ENCODE results near the gene SPATA2. TPM values are rescaled to one million over a fixed set of nuclear protein-coding genes. Genes with fewer than 3 reads are reported as not detected.

The SPATA2 gene
- total and polyA plus RNA-seq, 2 of the 13 experiments (the other 11 are each of a cell fraction or from before 2014, with no cell fraction given), result 3.2 to 8.7 TPM

- TF ChIP-seq, protein P1, sequence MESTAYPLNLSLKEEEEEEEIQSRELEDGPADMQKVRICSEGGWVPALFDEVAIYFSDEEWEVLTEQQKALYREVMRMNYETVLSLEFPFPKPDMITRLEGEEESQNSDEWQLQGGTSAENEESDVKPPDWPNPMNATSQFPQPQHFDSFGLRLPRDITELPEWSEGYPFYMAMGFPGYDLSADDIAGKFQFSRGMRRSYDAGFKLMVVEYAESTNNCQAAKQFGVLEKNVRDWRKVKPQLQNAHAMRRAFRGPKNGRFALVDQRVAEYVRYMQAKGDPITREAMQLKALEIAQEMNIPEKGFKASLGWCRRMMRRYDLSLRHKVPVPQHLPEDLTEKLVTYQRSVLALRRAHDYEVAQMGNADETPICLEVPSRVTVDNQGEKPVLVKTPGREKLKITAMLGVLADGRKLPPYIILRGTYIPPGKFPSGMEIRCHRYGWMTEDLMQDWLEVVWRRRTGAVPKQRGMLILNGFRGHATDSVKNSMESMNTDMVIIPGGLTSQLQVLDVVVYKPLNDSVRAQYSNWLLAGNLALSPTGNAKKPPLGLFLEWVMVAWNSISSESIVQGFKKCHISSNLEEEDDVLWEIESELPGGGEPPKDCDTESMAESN (CRISPR knock-in tag; conservative IDR thresholded peaks at IDR 0.05), result no peak
- no peak for TF ChIP-seq CEBPZ (IDR thresholded peaks at IDR 0.05; ENCODE audit: low read length)
- TF ChIP-seq RARG (CRISPR knock-in tag; IDR thresholded peaks at IDR 0.05; ENCODE audit: low read depth), result no peak
- TF ChIP-seq, protein P2, sequence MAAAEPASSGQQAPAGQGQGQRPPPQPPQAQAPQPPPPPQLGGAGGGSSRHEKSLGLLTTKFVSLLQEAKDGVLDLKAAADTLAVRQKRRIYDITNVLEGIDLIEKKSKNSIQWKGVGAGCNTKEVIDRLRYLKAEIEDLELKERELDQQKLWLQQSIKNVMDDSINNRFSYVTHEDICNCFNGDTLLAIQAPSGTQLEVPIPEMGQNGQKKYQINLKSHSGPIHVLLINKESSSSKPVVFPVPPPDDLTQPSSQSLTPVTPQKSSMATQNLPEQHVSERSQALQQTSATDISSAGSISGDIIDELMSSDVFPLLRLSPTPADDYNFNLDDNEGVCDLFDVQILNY (CRISPR knock-in tag; conservative IDR thresholded peaks at IDR 0.05), result no peak
- TF ChIP-seq NCOA5 (CRISPR knock-in tag; IDR thresholded peaks at IDR 0.05), result no peak
- no peak for TF ChIP-seq EHMT2 (IDR thresholded peaks at IDR 0.05; ENCODE audit: borderline replicate concordance, low read depth, low read length)
- TF ChIP-seq SNAPC5 (CRISPR knock-in tag; IDR thresholded peaks at IDR 0.05; ENCODE audit: borderline replicate concordance), result no peak
- TF ChIP-seq ZNF878 (CRISPR knock-in tag; IDR thresholded peaks at IDR 0.05), result no peak
- TF ChIP-seq RARA (CRISPR knock-in tag; IDR thresholded peaks at IDR 0.05), result no peak
- TF ChIP-seq TGIF2 (CRISPR knock-in tag; IDR thresholded peaks at IDR 0.05), result no peak
- peak; percentile 48; the same call in 1 of the 2 replicates for TF ChIP-seq ARID3A (IDR thresholded peaks at IDR 0.05; ENCODE audit: low read depth, low read length)
- TF ChIP-seq, protein P3, sequence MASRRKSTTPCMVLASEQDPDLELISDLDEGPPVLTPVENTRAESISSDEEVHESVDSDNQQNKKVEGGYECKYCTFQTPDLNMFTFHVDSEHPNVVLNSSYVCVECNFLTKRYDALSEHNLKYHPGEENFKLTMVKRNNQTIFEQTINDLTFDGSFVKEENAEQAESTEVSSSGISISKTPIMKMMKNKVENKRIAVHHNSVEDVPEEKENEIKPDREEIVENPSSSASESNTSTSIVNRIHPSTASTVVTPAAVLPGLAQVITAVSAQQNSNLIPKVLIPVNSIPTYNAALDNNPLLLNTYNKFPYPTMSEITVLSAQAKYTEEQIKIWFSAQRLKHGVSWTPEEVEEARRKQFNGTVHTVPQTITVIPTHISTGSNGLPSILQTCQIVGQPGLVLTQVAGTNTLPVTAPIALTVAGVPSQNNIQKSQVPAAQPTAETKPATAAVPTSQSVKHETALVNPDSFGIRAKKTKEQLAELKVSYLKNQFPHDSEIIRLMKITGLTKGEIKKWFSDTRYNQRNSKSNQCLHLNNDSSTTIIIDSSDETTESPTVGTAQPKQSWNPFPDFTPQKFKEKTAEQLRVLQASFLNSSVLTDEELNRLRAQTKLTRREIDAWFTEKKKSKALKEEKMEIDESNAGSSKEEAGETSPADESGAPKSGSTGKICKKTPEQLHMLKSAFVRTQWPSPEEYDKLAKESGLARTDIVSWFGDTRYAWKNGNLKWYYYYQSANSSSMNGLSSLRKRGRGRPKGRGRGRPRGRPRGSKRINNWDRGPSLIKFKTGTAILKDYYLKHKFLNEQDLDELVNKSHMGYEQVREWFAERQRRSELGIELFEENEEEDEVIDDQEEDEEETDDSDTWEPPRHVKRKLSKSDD (CRISPR knock-in tag; IDR thresholded peaks at IDR 0.05; ENCODE audit: low read depth), result no peak
- TF ChIP-seq ZSCAN20 (CRISPR knock-in tag; IDR thresholded peaks at IDR 0.05; ENCODE audit: borderline replicate concordance), result no peak
- no peak for TF ChIP-seq ISL2 (CRISPR knock-in tag; IDR thresholded peaks at IDR 0.05)
- TF ChIP-seq, protein P4, sequence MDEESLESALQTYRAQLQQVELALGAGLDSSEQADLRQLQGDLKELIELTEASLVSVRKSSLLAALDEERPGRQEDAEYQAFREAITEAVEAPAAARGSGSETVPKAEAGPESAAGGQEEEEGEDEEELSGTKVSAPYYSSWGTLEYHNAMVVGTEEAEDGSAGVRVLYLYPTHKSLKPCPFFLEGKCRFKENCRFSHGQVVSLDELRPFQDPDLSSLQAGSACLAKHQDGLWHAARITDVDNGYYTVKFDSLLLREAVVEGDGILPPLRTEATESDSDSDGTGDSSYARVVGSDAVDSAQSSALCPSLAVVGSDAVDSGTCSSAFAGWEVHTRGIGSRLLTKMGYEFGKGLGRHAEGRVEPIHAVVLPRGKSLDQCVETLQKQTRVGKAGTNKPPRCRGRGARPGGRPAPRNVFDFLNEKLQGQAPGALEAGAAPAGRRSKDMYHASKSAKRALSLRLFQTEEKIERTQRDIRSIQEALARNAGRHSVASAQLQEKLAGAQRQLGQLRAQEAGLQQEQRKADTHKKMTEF (CRISPR knock-in tag; IDR thresholded peaks at IDR 0.05), result no peak
- no peak for TF ChIP-seq JDP2 (CRISPR knock-in tag; IDR thresholded peaks at IDR 0.05; ENCODE audit: borderline replicate concordance)
These were observed 33.6 kb upstream of the SPATA2 start (continued) for GRCh38 chr20:49948809-49949507.

All from HepG2 (cell line).